Panc1 (cell line): ENCODE data around the gene KCNIP3. TPM values are rescaled to one million over a fixed set of nuclear protein-coding genes. Genes with fewer than 3 reads are reported as not detected.

Experiments
- ATAC-seq: fragments of 200-7000 bp; cut with Tn5 transposase; 2 replicates; pipeline ENCODE4 v1.9.1; 2020; ENCODE audit warnings: mild to moderate bottlenecking, moderate library complexity
- BruUV-seq: library from RNA; stranded (reverse); fragments of 400-500 nt; replicated peaks from 2 replicates; lab custom pipeline; 2021; lab: Mats Ljungman, UMichigan
- CTCF ChIA-PET: fragments of 300-600 bp; sonication (Branson Sonifier 250); formaldehyde crosslinking; loops from one replicate; lab custom pipeline; 2022; ENCODE audit warnings: antibody characterized with exemption; lab: Charles Lee
- POLR2A ChIA-PET: fragments of 300-600 bp; sonication (Branson Sonifier 250); formaldehyde crosslinking; loops from one replicate; lab custom pipeline; 2022; ENCODE audit warnings: antibody characterized with exemption; lab: Charles Lee
- DNase-seq: peaks from one replicate; pipeline ENCODE4 v3.0.0-alpha.2; 2010; ENCODE audit warnings: low read depth, low spot score
- H3K27ac ChIP-seq: 2 replicates; pipeline ENCODE4 v1.5.1; 2011; ENCODE audit warnings: mild to moderate bottlenecking, low read length, inconsistent platforms
- H3K27me3 ChIP-seq: fragments of 200-500 bp; sonication (Bioruptor generic); 2 replicates; pipeline ENCODE4 v1.6.0; 2014; ENCODE audit warnings: low read length, inconsistent platforms; ENCODE audit not compliant: control insufficient read depth, insufficient read depth
- H3K36me3 ChIP-seq: fragments of 200-500 bp; sonication (Bioruptor generic); 2 replicates; pipeline ENCODE4 v1.5.1; 2014; ENCODE audit warnings: inconsistent platforms, mild to moderate bottlenecking, low read length, moderate library complexity; ENCODE audit not compliant: control insufficient read depth, insufficient read depth
- H3K4me1 ChIP-seq: 2 replicates; pipeline ENCODE4 v1.5.1; 2011; ENCODE audit warnings: inconsistent platforms, mild to moderate bottlenecking, low read length, moderate library complexity; ENCODE audit not compliant: control insufficient read depth, insufficient read depth
- H3K4me3 ChIP-seq, 2 experiments: 2 replicates each; pipeline ENCODE4 v1.5.1; 2011 to 2012; ENCODE audit warnings: low read depth in 2 of 2, low read length in 2 of 2, mild to moderate bottlenecking in 2 of 2, inconsistent platforms in 1 of 2, moderate library complexity in 1 of 2
- H3K9me3 ChIP-seq: fragments of 200-500 bp; sonication (Bioruptor generic); 2 replicates; pipeline ENCODE4 v1.5.1; 2014; ENCODE audit warnings: low read depth, mild to moderate bottlenecking, inconsistent platforms, low read length, moderate library complexity; ENCODE audit not compliant: control insufficient read depth, insufficient read depth
- POLR2AphosphoS5 ChIP-seq: IDR thresholded peaks from 2 replicates; pipeline ENCODE4 v1.6.1; 2012; ENCODE audit warnings: mild to moderate bottlenecking, low read depth, low read length, moderate library complexity
- SIN3A ChIP-seq: IDR thresholded peaks from 2 replicates; pipeline ENCODE4 v1.6.1; 2012; ENCODE audit warnings: low read depth, mild to moderate bottlenecking, low read length, moderate library complexity, borderline replicate concordance; ENCODE audit not compliant: insufficient read depth
- TCF7L2 ChIP-seq: IDR thresholded peaks from 2 replicates; pipeline ENCODE4 v1.6.1; 2011; ENCODE audit warnings: mild to moderate bottlenecking, low read depth, low read length, inconsistent platforms
- in situ Hi-C: cut with HindIII; loops from 2 replicates; pipeline ENCODE4 v1.10.0; 2016; ENCODE audit warnings: low sequenced_read_pairs, low pct_unique_long_range_greater_than_20kb
- intact Hi-C: fragments of 100-400 bp; cut with micrococcal nuclease; formaldehyde crosslinking; loops from one replicate; pipeline ENCODE4 v1.10.0; 2022; ENCODE audit not compliant: unreplicated experiment
- total RNA-seq: library from RNA; stranded (reverse); gene quantifications from one replicate; pipeline ENCODE4 v1.2.1, GENCODE V29; 2021; ENCODE audit not compliant: unreplicated experiment
- TF ChIP-seq, protein P1 (sequence below): fragments of 450-650 bp; IDR thresholded peaks from 2 replicates; pipeline ENCODE4 v1.5.1; 2017; ENCODE audit warnings: mild to moderate bottlenecking
- TF ChIP-seq, protein P2 (sequence below), 2 experiments: IDR thresholded peaks; 2 replicates each; pipeline ENCODE4 v1.6.1; 2011 to 2012; ENCODE audit warnings: low read depth in 2 of 2, control low read depth in 1 of 2, low read length in 1 of 2, mild to moderate bottlenecking in 1 of 2, moderate library complexity in 1 of 2; ENCODE audit not compliant: insufficient read depth in 1 of 2

KCNIP3 gene
- total RNA-seq, 1 experiment from 2014 or later, result 17.5 TPM

DNA sequence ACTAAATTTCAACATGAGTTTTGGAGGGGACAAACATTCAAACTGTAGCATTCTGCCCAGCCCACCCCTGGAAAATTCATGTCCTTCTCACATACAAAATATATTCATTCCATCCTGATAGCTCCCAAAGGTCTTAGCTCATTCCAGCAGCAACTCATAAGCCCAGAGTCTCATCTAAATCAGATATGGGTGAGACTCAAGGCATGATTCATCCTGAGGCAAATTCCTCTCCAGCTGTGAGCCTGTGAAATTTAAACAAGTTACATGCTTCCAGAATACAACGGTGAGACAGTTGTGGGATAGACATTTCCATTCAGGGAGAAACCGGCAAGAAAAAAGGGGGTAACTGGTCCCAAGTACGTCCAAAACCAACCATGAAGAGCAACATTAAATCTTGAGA, 61.9 kb downstream of the KCNIP3 start:
- POLR2A ChIA-PET, result no interaction called here
- intact Hi-C loops, result no loop called here
- DNase-seq (no peak), ATAC-seq (peak; percentile 78)
- H3K4me3 ChIP-seq, result no peak overlapping the region
- no peaks in the 10 kb centered on the region for H3K9me3 ChIP-seq
- H3K36me3 ChIP-seq, result no peaks in the 10 kb centered on the region
- no TSS peak for BruUV-seq
- no peaks in the 10 kb centered on the region; the same call in 1 of the 2 replicates for H3K4me1 ChIP-seq
- H3K27ac ChIP-seq, result no peak overlapping the region
- in situ Hi-C loops, result no loop called here
- CTCF ChIA-PET, result no interaction called here
- H3K27me3 ChIP-seq, result no peaks in the 10 kb centered on the region
- TF ChIP-seq, protein P1, sequence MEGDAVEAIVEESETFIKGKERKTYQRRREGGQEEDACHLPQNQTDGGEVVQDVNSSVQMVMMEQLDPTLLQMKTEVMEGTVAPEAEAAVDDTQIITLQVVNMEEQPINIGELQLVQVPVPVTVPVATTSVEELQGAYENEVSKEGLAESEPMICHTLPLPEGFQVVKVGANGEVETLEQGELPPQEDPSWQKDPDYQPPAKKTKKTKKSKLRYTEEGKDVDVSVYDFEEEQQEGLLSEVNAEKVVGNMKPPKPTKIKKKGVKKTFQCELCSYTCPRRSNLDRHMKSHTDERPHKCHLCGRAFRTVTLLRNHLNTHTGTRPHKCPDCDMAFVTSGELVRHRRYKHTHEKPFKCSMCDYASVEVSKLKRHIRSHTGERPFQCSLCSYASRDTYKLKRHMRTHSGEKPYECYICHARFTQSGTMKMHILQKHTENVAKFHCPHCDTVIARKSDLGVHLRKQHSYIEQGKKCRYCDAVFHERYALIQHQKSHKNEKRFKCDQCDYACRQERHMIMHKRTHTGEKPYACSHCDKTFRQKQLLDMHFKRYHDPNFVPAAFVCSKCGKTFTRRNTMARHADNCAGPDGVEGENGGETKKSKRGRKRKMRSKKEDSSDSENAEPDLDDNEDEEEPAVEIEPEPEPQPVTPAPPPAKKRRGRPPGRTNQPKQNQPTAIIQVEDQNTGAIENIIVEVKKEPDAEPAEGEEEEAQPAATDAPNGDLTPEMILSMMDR, result no peak
- no peak for TF ChIP-seq TCF7L2
- TF ChIP-seq POLR2AphosphoS5, result no peak
- no peak for TF ChIP-seq SIN3A
- TF ChIP-seq, protein P2, sequence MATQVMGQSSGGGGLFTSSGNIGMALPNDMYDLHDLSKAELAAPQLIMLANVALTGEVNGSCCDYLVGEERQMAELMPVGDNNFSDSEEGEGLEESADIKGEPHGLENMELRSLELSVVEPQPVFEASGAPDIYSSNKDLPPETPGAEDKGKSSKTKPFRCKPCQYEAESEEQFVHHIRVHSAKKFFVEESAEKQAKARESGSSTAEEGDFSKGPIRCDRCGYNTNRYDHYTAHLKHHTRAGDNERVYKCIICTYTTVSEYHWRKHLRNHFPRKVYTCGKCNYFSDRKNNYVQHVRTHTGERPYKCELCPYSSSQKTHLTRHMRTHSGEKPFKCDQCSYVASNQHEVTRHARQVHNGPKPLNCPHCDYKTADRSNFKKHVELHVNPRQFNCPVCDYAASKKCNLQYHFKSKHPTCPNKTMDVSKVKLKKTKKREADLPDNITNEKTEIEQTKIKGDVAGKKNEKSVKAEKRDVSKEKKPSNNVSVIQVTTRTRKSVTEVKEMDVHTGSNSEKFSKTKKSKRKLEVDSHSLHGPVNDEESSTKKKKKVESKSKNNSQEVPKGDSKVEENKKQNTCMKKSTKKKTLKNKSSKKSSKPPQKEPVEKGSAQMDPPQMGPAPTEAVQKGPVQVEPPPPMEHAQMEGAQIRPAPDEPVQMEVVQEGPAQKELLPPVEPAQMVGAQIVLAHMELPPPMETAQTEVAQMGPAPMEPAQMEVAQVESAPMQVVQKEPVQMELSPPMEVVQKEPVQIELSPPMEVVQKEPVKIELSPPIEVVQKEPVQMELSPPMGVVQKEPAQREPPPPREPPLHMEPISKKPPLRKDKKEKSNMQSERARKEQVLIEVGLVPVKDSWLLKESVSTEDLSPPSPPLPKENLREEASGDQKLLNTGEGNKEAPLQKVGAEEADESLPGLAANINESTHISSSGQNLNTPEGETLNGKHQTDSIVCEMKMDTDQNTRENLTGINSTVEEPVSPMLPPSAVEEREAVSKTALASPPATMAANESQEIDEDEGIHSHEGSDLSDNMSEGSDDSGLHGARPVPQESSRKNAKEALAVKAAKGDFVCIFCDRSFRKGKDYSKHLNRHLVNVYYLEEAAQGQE (IDR thresholded peaks at IDR 0.05; ENCODE audit: insufficient read depth in 1 of 2, low read depth in 2 of 2, low read length in 1 of 2), result no peak

DNA sequence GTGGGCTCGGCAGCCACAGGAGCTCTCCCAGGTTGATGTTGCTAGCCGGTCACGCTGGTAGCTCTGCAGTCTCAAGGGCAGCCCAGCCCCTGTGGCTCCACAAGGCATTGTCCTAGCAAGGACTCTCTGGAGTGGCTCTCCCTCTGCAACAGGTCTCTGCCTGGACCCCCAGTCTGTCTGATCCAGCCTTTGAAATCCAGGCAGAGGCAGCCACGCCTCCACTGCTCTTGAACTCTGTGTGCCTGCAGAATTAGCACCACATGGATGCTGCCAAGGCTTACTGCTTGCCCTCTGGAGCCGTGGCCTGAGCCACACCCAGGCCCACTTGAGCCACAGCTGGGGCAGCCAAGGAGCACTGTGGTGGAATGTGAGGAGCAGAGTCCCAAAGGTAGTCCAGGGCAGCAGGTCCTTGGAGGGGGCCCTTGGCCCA, 62.4 kb downstream of the KCNIP3 start:
- Histone ChIP-seq H3K36me3 (no peaks in the 10 kb centered on the region), H3K9me3 (no peaks in the 10 kb centered on the region), H3K4me3 (no peak overlapping the region), H3K27ac (no peak overlapping the region), H3K4me1 (no peaks in the 10 kb centered on the region; the same call in 1 of the 2 replicates), H3K27me3 (no peaks in the 10 kb centered on the region)
- TF ChIP-seq, protein P1, result no peak
- ChIA-PET CTCF (no interaction called here), POLR2A (no interaction called here)
- no peak for ATAC-seq
- BruUV-seq, result no TSS peak
- in situ Hi-C loops, result no loop called here
- DNase-seq, result no peak
- intact Hi-C loops, result no loop called here
